Adrenal gland (tissue), 5 donors: ENCODE results near the gene COPB2.

Experiments used
- POLR2A ChIP-seq, 2 donors: fragments of 450-650 bp; IDR thresholded peaks; one replicate each; pipeline ENCODE4 v1.6.1; 2017; ENCODE audit warnings: antibody characterized with exemption in 2 of 2, mild to moderate bottlenecking in 2 of 2, moderate library complexity in 1 of 2
- TF ChIP-seq, protein P1 (sequence below), 6 experiments: fragments of 450-650 bp in 4 of 6; fragments of 200-600 bp in 2 of 6; sonication (generic) in 1 of 6; IDR thresholded peaks; 1 replicate in 5 of 6; 2 replicates in 1 of 6; pipeline versions ENCODE4 v1.5.1 to v1.8.0; 2016 to 2021; ENCODE audit warnings: antibody characterized with exemption in 6 of 6, mild to moderate bottlenecking in 2 of 6, moderate library complexity in 1 of 6
- donor health status: DM: no; HTN: no; CAD: no.

GRCh38 chr3:139361276-139361675 lies 28.2 kb downstream of the COPB2 start:
- TF ChIP-seq POLR2A (IDR thresholded peaks at IDR 0.05): no peak
- TF ChIP-seq, protein P1, sequence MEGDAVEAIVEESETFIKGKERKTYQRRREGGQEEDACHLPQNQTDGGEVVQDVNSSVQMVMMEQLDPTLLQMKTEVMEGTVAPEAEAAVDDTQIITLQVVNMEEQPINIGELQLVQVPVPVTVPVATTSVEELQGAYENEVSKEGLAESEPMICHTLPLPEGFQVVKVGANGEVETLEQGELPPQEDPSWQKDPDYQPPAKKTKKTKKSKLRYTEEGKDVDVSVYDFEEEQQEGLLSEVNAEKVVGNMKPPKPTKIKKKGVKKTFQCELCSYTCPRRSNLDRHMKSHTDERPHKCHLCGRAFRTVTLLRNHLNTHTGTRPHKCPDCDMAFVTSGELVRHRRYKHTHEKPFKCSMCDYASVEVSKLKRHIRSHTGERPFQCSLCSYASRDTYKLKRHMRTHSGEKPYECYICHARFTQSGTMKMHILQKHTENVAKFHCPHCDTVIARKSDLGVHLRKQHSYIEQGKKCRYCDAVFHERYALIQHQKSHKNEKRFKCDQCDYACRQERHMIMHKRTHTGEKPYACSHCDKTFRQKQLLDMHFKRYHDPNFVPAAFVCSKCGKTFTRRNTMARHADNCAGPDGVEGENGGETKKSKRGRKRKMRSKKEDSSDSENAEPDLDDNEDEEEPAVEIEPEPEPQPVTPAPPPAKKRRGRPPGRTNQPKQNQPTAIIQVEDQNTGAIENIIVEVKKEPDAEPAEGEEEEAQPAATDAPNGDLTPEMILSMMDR (IDR thresholded peaks at IDR 0.05): no peak
